Measurements from ENCODE around the gene C9orf43.

DNA sequence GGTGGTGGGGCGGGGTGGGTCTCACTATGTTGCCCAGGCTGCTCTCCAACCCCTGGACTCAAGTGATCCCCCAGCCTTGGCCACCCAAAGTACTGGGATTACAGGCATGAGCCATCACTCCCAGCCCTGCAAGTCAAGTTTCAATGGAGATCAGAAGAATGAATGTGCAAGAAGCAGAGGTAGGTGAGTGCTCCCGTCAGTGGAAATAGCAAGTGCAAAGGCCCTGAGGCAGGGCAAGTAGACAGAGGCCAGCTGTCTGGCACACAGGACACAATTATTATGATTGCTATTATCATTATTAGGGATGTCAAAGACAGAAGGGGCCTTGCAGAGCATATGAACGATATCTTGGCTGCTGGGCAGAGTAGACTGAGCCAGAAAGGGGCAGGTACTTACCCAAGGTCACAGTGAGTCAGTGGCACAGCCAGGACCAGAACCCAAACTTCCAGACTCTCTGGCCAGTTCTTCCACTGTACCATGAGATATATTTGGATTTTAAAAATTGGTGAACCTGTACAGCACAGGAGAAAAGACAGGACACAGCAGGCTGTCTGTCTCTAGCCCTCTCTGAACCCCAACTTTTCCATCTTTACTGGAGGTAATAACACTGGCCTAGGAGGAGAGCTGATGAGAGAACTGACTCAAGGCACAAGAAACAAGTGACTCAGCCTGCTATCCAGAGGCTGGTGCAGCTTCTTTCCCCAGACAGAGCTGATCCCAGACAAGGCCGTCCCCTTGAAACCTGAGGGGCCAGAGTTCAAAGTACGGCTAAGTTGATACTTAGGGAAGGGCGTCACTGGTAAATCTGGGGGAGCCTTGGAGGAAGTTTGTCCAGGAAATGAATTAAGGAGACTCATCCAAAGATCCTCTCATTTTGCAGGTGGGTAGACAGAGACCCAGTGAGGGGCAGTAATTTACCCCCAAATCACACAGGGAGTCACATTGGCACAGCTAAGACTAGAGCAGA, 35.2 kb upstream of the C9orf43 start:
- TF ChIP-seq CTCF (IDR thresholded peaks at IDR 0.05; ENCODE audit: extremely low read depth in 1 of 2, insufficient read depth in 1 of 2, low read depth in 1 of 2, low read length in 2 of 2), result no peak
- no peak for TF ChIP-seq EZH2 (IDR thresholded peaks at IDR 0.05; ENCODE audit: borderline replicate concordance, low read depth, low read length, severe bottlenecking)
- TF ChIP-seq MYC (IDR thresholded peaks at IDR 0.05; ENCODE audit: low read depth, low read length), result no peak
- TF ChIP-seq POLR2AphosphoS5 (IDR thresholded peaks at IDR 0.05; ENCODE audit: insufficient read depth, low read depth, low read length), result no peak
- no peak for TF ChIP-seq POLR2A (IDR thresholded peaks at IDR 0.05; ENCODE audit: low read depth, low read length)
- TF ChIP-seq JUN (IDR thresholded peaks at IDR 0.05; ENCODE audit: borderline replicate concordance, insufficient read depth, insufficient read length, low read depth), result no peak
- no peak for TF ChIP-seq GATA2 (IDR thresholded peaks at IDR 0.05; ENCODE audit: insufficient read depth, insufficient read length, low read depth, low read length)
